NCI-H1092 treated with DMSO at 0.1 percent for 48 hours (cell line): ENCODE results near the gene USP12.
"Not testable (repeated sequence)": the region's sequence is repeated elsewhere in the genome, so short reads cannot be mapped to it uniquely, and the experiment has no call there.

ENCODE experiments used
- DNase-seq: peaks from one replicate; lab custom pipeline; 2025; lab: John Stamatoyannopoulos, UW

Gene USP12

DNA sequence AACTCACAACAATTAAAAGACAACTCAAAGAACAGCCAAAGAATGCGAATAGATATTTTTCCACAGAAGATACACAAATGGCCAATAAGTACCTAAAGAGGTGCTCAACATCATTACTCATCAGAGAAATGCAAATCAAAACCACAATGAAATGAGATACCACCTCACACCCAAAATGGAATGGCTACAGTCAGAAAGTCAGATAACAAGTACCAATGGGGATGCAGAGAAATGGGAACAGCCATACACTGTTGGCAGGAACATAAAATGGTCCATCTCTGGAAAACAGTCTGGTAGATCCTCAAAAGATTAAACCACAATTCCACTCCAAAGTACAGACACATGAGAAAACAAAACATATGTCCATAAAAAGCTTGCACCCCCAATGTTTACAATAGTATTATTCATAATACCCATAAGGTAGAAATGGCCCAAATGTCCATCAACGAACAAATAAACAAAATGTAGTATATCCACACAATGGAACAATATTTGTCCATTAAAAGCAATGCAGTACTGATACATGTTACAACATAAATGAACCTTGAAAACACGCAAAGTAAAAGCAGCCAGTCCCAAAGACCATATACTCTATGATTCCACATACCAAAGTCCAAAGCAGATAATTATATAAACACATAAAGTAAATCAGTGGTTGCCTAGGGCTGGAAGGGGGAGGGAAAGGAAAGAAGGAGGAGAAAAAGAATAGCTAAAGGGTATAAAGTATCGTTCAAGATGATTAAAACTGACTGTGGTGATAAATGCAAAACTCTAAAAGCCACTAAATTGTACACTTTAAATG lies 19.6 kb downstream of the USP12 start:
- DNase-seq = no peak

DNA sequence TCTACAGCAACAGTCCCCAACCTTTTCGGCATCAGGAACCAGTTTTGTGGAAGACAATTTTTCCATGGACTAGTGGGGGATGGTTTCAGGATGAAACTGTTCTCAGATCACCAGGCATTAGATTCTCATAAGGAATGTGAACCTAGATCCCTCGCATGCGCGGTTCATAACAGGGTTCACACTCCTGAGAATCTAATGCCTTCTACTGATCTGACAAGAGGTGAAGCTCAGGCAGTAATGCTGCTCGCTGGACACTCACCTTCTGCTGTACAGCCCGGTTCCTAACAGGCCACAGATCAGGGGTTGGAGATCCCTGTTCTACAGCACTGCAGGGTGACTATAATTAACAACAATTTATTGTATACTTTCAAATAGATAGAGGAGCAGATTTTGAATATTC lies 21.9 kb downstream of the USP12 start:
- DNase-seq = no peak

DNA sequence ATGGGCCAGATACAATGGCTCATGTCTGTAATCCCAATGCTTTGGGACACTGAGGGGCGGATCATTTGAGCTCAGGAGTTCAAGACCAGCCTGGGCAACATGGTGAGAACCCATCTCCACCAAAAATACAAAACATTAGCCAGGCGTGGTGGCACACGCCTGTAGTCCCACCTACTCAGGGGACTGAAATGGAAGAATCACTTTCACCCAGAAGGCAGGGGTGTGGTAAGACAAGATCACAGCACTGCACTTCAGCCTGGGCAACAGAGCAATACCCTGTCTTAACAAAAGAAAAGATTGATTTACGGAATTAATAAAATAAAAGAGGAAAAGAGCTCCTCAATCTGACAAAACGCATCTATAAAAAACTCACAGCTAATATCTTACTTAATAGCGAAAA lies 22.7 kb downstream of the USP12 start:
- no peak for DNase-seq

DNA sequence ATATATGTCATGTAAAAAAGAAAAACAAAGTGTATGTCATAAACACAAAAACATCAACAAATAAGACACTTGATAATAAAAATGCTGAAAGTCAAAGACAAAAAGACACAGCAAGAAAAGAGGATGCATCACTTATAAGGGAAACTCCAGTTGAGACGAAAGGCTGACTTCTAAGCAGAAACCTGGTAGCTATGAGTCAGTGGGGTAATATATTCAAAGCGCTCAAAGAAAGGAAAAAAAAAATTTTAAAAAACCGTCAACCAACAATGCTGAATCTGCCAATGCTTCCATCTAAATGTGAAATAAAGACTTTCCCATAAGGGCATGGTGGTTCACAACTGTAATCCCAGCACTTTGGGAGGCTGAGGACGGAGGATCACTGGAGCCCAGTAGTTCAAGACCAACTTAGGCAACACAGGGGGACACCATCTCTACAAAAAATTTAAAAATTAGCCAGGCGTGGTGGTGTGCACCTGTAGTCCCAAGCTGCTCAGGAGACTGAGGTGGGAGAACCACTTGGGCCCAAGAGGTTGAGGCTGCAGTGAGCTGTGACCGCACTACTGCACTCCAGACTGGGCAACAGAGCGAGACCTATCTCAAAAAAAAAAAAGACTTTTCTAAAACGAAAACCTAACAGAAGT lies 24.0 kb downstream of the USP12 start:
- no peak for DNase-seq

DNA sequence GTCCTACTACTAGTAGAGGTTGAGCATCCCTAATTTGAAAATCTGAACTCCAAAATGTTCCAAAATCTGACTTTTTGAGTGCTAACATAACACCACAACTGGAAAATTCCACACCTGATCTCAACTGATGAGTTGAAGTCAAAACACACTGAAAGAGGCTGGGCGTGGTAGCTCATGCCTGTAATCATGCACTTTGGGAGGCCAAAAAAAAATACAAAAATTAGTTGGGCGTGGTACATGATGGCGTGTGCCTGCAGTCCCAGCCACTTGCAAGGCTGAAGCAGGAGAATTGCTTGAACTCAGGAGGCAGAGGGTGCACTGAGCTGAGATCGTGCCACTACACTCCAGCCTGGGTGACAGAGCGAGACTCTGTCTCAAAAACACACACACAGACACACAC lies 29.9 kb downstream of the USP12 start:
- no peak for DNase-seq

DNA sequence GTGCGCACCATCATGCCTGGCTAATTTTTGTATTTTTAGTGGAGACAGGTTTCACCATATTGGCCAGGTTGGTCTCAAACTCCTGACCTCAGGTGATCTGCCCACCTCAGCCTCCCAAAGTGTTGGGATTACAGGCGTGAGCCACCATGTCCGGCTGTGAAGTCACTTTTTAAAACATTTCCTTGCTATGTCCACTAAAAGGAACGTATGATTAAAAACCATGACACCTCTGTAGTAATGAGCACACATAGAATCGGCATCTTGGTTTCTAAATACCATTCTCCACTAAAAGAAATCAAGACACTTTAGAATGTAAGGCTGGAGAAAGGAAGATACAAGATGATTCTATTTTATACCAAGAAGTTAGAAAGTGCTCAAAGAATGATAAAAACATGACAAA lies 30.5 kb downstream of the USP12 start:
- not testable (repeated sequence) for DNase-seq

DNA sequence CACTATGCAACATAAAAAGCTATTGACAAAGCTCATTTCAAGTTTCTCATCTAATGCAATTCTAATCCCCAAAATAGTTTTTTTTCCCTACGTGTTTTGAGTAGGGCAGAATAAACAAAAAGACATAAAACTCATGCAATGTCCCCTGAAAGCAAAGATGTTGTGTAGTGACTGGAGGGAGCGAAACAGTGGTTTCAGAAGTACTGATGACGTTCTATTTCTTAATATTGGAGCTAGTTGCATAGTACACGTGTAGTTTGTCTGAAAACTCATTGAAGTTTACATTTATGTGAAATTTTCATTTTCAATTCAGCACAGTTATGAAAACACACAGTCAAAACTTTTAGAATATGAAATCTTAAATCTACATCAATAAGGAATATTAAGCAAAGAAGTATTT lies 31.6 kb downstream of the USP12 start:
- DNase-seq = no peak

DNA sequence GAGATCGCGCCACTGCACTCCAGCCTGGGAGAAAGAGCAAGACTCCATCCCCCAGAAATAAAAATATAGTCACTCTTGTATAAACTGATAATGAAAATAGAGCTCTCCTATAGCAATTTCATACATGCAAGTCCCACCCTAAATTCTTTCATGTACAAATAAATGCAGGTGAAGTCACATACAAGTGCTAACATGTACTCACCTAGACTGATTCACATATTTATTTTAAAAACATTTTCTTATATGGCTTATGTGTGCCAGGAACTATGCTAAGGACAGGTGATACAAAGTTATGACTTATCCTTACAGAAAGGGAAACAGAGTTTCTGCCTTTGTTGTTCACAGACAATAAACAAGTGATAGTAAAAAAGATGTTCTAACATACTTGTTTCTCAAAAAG lies 32.0 kb downstream of the USP12 start:
- DNase-seq = no peak

DNA sequence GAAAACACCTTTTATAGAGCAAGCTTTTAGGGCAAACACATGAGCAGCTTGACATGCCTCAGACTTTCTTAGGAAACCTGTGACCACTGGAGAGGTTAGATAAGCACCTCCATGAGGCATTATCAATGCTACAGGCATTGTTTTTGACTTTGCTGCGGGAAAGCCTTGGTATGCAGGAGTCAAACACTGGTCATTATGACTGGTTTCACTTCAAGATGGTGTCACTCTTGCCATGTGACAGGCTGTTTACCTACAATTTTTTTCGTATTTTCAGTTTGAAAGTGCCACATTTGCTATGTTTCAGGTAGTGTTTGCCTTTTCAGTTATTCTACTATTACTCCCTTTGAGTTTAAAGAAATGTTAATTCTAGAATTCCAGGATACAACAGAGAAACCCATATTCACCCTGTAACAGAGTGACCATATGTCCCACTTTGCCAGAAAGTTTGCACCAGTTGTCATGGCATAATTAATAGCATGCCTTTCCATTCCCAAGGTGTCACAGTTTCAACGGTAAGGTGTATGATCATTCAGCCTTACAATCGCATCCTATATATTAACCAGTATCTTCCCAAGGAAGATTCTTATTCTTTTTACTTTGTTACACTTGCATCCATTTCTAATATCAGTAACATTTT lies 33.0 kb downstream of the USP12 start:
- no peak for DNase-seq

DNA sequence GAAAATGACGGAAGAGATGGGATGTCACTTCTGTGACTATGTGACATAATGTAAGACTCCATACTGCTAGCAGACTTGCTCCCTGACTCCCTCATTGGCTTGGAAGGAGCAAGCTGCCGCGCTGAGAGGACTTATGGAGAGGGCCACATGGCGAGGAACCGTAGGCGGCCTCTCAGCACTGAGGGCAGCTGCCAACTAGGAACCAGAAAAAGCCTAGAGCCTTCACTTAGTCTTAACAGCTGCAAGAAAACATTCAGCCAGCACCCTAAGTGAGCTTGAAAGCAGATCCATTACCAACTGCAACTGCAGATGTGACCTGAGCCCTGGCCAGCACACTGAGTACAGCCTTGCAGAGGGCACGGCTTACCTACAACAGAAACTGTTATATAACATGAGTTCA lies 33.9 kb downstream of the USP12 start:
- no peak for DNase-seq

DNA sequence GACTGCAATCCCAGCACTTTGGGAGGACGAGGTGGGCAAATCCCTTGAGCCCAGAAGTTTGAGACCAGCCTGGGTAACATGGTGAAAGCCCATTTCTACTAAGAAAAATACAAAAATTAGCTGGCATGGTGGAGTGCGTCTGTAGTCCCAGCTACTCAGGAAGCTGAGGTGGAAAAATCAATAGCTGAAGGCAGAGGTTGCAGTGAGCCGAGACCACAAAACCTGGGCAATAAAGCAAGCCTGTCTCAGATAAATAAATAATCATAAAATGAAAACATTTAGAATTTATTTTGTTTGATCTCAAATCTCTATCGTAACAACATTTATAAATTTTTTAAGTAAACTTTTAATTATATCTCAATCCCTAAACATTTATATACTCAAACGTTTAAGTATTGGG lies 36.6 kb downstream of the USP12 start:
- no peak for DNase-seq

DNA sequence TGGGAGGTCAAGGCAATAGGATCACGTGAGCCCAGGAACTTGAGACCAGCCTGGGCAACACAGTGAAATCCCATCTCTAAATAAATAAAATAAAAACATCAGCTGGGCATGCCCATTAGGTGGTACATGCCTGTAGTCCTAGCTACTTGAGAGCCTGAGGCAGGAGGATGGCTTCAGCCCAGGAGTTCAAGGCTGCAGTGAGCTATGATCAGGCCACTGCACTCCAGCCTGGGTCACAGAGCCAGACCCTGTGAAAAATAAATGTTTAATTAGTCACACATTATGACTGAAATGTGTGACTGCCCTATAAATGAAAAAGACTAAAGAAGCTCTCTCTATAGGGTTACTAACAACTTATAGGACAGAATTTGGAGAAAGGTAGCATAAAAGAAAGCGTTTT lies 37.7 kb downstream of the USP12 start:
- no peak for DNase-seq

DNA sequence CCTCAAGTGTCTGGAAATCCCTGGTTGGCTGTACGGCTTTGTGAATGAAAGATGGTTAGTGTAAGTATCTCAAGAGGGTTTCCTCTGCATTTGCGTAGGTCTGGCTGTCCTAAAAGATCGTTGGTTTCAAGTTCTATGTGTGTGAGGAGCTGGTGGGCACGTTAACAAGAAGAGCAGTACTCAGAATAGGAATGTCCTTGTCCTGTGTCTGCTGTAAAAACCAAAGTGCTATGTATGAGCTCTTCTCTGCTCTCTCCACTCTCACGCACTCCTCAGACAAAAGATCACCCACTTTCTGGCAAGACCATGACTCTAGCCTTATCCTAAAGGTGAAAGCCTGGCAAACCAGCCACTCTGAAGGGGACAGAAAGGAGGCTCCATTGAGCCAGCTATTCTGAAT lies 39.1 kb downstream of the USP12 start:
- DNase-seq = no peak

DNA sequence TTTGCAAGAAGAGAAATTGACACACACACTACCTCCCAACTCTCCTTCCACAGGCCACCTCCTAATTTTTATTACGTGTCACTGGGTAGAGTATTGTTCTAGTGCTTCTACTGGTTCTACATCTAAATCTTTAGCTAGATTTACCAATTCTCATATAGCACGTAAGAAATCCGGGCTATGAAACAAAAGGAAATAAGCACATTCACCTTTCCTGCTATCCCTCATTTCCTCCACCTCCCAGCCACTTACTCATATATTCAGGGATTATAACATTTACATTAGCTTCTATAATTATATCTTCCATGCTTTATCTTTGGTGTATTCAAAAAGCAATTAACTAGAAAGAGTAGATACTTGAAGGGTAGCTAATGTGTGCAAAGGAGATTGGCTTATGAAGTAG lies 39.7 kb downstream of the USP12 start:
- DNase-seq = no peak

DNA sequence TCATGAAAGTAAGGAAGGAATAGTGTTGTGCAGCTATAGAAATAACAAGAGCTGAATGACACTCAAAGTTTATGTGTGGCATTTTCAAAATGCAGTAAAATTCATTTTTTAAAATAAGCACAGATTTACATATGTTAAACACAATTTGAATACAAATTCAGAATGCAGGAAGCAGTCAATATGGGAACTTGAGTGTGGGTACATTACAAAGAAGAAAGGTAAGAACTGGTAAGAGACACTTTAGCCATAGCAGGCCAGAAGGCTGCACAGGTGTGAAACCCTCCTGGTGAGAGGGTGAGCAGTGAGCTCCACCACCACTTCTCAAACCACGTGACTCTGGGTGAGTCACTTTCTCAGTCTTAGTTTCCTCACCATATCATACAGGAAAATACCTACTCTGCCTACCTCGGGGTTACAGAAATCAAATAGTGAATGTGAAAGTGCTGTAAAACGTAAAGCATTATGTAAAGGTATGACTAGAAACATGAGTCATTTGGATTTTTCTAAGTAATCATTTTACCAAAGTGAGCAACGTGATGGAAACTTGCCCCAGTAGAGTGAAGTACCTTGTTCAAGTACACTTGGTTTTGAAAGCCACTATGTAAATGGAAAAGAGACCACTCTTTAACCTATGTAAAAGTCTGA lies 40.5 kb downstream of the USP12 start:
- no peak for DNase-seq

DNA sequence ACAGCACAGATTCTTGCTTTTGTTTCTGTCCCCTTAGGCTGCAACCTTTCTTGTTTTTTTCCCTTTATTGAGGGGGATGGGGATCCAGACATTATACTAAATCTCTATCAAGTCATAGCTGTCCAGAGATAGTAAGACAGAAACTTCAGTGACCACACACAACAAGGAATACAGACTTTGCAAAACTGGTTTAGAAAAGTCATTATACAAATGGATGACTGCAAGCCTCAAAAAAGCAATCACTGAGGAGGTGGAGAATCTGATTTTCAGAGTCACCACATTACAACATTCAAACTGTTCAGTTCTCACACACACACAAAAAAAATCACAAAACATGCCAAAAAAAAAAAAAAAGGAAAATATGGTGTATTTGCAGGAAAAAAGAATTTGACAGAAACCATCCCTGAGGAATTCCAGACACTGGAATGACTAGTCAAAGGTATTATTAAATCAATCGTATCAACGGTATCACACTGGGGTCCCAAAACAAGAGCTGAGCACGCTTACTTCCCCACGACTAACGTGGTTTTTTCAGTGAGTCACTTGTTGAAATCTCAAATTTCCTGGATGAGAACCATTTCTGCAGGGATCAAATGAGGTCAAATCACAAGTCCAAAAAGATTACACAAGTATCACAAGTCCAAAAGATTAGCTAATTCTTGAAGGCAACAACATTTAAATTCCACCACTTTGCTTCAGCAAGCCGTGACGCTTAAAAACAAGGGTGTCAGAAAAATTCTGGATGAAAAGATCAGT lies 41.2 kb downstream of the USP12 start:
- no peak for DNase-seq

DNA sequence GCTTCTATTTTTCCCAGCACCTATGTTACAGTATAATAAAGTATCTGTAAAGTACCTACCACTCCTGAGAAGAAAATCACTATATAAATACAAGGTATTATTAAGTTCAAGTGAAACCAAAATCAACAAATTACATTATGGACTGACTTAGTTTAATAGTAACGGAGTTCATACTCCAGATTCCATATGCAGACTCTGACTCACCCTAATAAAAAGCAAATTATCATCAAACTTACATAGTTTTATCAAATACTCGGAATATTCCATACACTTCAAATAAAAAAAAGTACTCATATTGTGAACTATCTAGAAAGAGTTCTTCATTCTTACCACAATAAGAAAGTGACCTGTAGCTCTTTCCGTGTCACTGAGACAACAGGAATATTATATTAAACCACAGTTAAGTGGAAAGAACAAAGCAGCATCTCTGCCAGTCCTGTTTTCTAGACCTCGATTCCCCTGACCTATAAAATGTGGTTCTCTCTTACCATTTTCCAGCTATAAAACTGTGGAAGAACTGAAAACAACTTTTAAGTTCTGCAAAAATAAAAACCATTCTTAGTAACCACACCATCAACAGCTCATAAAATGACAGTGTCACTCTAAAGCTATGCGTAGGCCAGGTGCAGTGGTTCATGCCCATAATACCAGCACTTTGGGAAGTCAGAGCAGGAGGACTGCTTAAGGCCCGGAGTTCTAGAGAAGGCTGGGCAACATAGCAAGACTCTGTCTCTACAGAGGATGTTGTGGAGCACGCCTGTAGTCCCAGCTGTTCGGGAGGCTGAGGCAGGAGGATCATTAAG lies 42.6 kb downstream of the USP12 start:
- no peak for DNase-seq

DNA sequence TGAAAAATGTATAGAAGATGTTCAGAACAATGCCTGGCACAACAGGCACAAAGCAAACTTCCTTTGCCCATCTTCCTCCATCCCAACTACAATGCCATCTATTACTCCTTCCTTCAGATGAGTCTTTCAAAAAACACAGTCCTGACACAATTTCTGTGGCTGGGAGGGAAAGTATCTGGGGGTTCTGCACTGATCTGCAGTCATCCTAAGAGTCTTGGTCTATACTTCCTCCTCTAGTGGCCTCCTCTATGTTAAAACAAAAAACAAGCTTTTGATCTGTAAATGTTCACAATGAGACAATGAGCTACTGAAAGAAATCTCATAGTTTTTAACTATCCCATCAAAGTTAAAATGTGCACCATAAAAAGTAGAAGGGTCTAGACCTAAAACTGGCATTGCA lies 44.8 kb downstream of the USP12 start:
- DNase-seq = no peak

DNA sequence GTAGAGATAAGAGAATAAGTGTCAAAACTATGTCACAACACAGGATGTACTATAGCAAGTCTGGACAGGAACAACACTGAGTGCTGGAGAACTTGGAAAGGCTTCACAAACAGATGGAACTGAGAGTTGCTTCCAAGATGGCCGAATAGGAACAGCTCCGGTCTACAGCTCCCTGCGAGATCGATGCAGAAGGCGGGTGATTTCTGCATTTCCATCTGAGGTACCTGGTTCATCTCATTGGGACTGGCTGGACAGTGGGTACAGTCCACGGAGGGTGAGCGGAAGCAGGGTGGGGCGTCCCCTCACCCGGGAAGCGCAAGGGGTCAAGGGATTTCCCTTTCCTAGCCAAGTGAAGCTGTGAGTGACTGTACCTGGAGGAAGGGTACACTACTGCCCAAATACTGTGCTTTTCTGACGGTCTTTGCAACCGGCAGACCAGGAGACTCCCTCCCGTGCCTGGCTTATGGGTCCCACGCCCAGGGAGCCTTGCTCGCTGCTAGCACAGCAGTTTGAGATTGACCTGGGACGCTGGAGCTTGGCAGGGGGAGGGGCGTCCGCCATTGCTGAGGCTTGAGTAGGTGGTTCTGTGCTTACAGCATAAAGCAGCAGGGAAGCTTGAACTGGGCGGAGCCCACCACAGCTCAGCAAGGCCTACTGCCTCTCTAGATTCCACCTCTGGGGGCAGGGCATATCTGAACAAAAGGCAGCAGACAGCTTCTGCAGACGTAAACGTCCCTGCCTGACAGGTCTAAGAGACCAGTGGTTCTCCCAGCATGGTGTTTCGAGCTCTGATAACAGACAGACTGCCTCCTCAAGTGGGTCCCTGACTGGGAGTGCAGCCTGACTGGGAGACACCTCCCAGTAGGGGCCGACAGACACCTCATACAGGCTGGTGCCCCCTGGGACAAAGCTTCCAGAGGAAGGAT lies 46.0 kb downstream of the USP12 start:
- DNase-seq = peak; percentile 76

DNA sequence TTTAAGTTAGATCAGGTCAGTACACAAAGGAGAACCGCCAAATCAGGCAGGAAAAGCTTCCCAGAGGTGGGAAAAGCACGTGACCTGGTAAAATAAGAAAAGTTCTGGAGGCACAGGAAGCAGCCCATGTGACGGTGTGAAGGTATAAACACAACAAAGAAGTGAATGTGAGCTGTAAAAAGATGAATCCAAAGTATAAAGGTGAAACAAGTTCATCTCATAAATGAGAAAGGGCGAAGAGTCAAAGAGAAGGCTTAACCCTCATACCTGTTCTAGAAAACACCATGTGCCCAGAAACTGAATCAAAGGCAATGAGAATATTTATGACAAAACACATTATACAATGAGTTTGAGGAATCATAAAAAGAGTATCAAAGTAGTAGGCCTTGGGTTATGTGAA lies 47.0 kb downstream of the USP12 start:
- DNase-seq = no peak
